Measurements from ENCODE around the gene HNRNPD. TPM values are rescaled to one million over a fixed set of nuclear protein-coding genes. Genes with fewer than 3 reads are reported as not detected.
A peak's percentile ranks its signal among the peaks of the same experiment; 100 is the strongest.
"Not testable (repeated sequence)": the region's sequence is repeated elsewhere in the genome, so short reads cannot be mapped to it uniquely, and the experiment has no call there.

HNRNPD gene, protein sequence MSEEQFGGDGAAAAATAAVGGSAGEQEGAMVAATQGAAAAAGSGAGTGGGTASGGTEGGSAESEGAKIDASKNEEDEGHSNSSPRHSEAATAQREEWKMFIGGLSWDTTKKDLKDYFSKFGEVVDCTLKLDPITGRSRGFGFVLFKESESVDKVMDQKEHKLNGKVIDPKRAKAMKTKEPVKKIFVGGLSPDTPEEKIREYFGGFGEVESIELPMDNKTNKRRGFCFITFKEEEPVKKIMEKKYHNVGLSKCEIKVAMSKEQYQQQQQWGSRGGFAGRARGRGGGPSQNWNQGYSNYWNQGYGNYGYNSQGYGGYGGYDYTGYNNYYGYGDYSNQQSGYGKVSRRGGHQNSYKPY
- 100 to 1,000 TPM; 106 to 147 TPM for total RNA-seq
- long read RNA-seq, partial matches to known transcripts = 0 of 3 reads
- long read RNA-seq, other reads (novel, unspliced or antisense) = 1 of 3 reads

DNA sequence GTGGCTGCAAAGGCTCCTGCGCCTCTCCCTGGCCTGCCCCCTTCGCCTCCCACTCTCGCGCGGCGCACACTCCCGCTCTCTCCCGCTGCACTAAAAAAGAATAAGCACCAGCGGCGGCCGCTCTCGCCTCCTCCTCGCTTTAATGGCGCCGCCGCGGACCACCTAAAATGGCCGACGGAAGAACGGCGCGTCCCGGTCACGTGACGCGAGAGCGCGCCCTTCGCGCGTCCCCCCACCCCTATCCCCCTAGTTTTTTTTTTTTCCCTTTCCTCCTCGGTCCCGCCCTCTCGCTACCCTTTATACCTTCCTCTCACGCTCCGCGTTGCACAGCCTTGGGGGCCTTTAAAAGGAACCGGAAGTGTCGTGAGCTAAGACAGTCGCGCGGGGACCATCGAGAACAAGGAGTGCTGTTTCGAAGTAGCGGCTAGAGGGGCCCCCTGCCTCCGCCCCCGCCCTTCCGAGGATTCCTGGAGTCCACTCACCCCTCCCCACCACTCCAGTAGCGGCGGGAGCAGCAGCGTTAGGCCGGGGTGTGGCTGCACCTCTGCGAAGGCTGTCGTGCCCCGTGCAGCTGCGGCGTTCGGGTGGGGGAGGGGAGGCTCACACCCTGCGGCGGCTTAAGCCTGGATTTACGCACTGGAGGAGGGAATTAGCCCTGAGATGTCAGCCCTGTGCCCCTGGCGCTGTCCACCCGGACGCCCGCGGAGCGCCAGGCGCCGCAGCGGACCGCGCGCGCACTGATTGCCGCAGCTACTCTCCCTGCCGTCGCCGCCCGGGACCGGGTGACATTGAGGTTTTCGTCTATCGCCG, at the start of gene HNRNPD:
Gene HNRNPD, minus strand, starts transcription at position 176 of the 810 bp plus-strand sequence. CDS start 313 bp downstream, outside the sequence.
- intact Hi-C loops (cut with DNase I) = loop anchor here in 1 of 2 donors (2.0 kb wide), 1 partner anchor 55 kb away; no protein-coding TSS in a partner anchor
- peak; percentile 99 for DNase-seq
- peak; percentile 93 to 94 for ATAC-seq

- ATAC-seq (no peak), DNase-seq (no peak)
- intact Hi-C loops (cut with DNase I) = loop anchor here in 1 of 2 donors (2.0 kb wide), 1 partner anchor 46 kb away; no protein-coding TSS in a partner anchor
Measured at GRCh38 chr4:82422616-82423015, 48.8 kb upstream of the HNRNPD start.

DNA sequence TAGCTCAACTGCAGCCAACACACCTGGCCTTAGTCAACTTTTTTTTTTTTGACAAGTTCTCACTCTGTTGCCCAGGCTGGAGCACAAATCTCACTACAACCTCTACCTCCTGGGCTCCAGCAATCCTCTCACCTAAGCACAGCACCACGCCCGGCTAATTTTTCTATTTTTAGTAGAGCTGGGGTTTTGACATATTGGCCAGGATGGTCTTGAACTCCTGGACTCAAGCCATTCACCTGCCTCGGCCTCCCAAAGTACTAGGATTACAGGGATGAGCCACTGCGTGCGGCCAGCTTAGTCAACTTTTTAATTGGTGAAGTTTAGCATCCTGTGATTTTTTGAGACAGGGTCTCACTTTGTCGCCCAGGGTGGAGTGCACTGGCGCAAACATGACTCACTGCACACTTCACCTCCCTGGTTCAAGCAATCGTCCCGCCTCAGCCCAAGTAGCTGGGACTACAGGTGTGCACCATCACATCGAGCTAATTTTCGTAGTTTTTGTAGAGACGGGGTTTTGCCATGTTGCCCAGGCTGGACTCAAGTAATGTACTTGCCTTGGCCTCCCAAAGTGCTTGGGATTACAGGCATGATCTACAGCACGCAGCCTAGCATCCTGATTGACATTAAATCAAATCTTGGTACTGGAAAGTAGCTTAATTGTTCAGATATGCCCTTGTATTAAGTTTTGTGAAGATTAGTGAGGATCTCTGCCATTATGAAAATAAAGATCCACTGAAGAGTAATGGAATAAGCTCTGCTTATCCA, 48.2 kb upstream of the HNRNPD start:
- intact Hi-C loops (cut with DNase I) = loop anchor here in 1 of 2 donors (2.0 kb wide), 1 partner anchor 45 kb away; no protein-coding TSS in a partner anchor
- ATAC-seq = peak in 1 of 2 donors; percentile 26
- no peak for DNase-seq

DNA sequence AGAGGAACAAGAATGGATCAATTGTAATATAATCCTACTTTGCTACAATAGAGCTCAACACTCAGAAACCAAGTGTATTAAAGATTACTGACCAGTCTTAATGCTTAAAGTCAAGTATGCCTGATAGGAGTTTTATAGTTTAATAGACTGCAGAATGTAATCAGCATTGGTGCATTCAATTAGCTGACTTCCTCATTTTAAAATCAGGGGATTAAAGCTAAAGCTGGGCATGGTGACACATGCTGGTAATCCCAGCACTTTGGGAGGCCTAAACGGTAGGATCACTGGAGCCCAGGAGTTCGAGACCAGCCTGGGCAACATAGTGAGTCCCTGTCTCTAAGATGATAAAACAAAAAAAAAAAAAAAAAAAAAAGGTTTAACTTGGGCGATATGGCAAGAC, 45.7 kb upstream of the HNRNPD start:
- DNase-seq = no peak
- intact Hi-C loops (cut with DNase I) = no loop called here
- no peak for ATAC-seq

- no peak for DNase-seq
- intact Hi-C loops (cut with DNase I) = no loop called here
- ATAC-seq = no peak
Measured at GRCh38 chr4:82415922-82416365, 42.2 kb upstream of the HNRNPD start.

- DNase-seq; intact Hi-C loops (cut with DNase I); ATAC-seq: not testable (repeated sequence)
Measured at GRCh38 chr4:82415061-82415460, 41.3 kb upstream of the HNRNPD start.

DNA sequence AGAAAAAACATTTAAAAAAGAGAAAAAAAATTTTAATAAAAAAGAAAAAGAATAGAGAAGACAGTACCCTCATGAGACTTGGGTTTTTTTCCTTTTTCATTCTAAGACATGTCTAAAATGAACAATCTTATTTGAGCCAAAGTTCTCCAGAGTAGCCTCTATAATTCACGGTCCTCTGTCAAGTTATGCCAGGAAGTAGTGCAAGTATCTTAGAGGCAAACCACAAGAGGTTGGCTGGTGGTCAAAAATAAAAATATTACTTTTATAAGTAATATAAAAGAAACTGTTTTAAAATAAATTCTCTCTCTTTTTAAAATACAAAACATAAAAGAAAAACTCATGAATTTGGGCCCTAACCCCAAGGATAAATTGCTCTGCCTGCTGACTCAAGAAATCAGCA, 29.9 kb upstream of the HNRNPD start:
- DNase-seq (no peak), ATAC-seq (no peak)
- intact Hi-C loops (cut with DNase I) = no loop called here

GRCh38 chr4:82402196-82402775, 28.5 kb upstream of the HNRNPD start:
- intact Hi-C loops (cut with DNase I) = no loop called here
- no peak for DNase-seq
- no peak for ATAC-seq

DNA sequence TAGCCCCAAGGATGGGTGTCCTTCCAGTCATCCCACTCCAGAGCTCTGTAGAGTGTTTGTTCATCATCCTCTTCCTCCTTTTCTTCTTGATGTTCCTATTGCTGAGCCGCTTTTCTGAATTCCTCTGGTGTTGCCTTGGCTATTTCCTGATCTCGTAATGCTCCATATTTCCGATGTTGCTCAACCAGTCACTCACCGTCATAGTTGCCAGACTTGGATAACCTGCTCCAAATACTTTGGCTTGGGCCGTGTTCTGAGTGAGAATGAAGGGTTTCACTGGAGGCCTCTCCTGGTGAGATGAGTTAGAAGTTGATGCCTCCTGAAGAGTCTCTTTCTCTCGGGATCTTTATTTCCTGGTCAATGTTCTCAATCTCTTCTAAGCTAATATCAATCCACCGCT, 27.8 kb upstream of the HNRNPD start:
- ATAC-seq (no peak), DNase-seq (no peak)
- intact Hi-C loops (cut with DNase I) = no loop called here

DNA sequence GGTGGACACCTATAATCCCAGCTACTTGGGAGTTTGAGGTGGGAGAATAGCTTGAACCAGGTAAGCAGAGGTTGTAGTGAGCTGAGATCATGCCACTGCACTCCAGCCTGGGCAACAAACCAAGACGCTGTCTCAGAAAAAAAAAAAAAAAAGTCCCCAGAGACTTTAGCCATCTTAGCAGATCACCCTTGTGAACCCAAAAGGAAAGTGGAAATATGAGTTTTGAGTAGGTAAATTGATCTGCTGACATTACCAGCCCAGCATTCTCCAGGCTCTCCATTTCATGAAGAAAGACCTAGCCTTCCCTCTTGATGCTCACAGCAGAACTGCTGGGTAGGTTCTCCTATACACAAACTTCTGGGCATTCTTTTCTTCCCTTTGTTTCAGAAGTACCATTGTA, 24.5 kb upstream of the HNRNPD start:
- intact Hi-C loops (cut with DNase I) = no loop called here
- ATAC-seq = no peak

GRCh38 chr4:82397527-82397926, 23.7 kb upstream of the HNRNPD start:
- intact Hi-C loops (cut with DNase I) = no loop called here
- ATAC-seq (no peak), DNase-seq (no peak)

More for the DNA sequence above, 24.5 kb upstream of the HNRNPD start:
- no peak for DNase-seq

DNA sequence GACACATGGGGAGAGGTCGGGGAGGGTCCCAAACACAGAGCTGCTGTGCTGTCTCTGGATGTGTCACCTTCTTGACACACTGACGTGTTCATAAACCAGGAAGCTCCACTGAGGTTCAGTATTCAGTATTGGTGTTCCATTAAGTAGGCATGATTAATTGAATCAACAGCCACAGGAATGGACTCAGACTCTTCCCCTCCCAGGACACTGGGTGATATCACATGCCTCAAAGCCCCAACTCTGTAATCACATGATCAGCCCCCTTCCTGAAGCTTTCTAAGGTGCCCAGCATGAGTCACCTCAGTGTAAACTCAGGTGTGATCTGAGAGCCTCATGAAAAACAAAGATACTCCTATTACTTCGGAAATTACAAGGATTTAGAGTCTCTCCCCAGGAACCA, 21.1 kb upstream of the HNRNPD start:
- DNase-seq = no peak
- ATAC-seq = no peak
- intact Hi-C loops (cut with DNase I) = no loop called here

DNA sequence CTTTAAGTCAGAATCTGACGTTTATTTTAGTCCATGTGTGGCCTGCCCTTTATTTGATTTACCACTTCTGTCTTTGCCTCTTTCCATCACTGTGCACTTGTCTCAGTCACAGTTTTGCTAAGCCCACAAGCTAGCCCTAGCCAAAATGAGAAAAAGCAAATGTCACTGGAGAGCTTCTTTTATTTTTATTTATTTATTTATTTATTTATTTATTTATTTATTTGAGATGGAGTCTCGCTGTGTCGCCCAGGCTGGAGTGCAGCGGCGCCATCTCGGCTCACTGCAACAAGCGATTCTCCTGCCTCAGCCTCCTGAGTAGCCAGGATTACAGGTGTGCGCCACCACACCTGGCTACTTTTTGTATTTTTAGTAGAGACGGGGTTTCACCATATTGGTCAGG, 16.3 kb upstream of the HNRNPD start:
- DNase-seq; intact Hi-C loops (cut with DNase I); ATAC-seq: not testable (repeated sequence)

GRCh38 chr4:82388405-82388804, 14.6 kb upstream of the HNRNPD start:
- DNase-seq (no peak), ATAC-seq (peak; percentile 53 to 67)

GRCh38 chr4:82386312-82386711, 12.5 kb upstream of the HNRNPD start:
- intact Hi-C loops (cut with DNase I) = not testable (repeated sequence)

More at GRCh38 chr4:82388405-82388804, 14.6 kb upstream of the HNRNPD start:
- intact Hi-C loops (cut with DNase I) = no loop called here

GRCh38 chr4:82382751-82383150, 9.0 kb upstream of the HNRNPD start:
- intact Hi-C loops (cut with DNase I) = loop anchor here in 1 of 2 donors (5.0 kb wide), 1 partner anchor 45 kb away; no protein-coding TSS in a partner anchor
- ATAC-seq (no peak), DNase-seq (no peak)

More at GRCh38 chr4:82386312-82386711, 12.5 kb upstream of the HNRNPD start:
- not testable (repeated sequence) for DNase-seq, ATAC-seq

- intact Hi-C loops (cut with DNase I) = loop anchor here in 1 of 2 donors (5.0 kb wide), 1 partner anchor 46 kb away; no protein-coding TSS in a partner anchor
Measured at GRCh38 chr4:82381661-82382296, 8.0 kb upstream of the HNRNPD start.

GRCh38 chr4:82381235-82381634, 7.4 kb upstream of the HNRNPD start:
- intact Hi-C loops (cut with DNase I) = loop anchor here in 1 of 2 donors (5.0 kb wide), 1 partner anchor 46 kb away; no protein-coding TSS in a partner anchor
- ATAC-seq = peak; percentile 11 to 47

More at GRCh38 chr4:82381661-82382296, 8.0 kb upstream of the HNRNPD start:
- DNase-seq = no peak
- ATAC-seq = peak in 1 of 2 donors; percentile 32

More at GRCh38 chr4:82381235-82381634, 7.4 kb upstream of the HNRNPD start:
- DNase-seq = no peak
